HCT116 (cell line): ENCODE data around the gene CDC14B. TPM values are rescaled to one million over a fixed set of nuclear protein-coding genes. Genes with fewer than 3 reads are reported as not detected.
A peak's percentile ranks its signal among the peaks of the same experiment; 100 is the strongest.

Experiments
- ATAC-seq: fragments of 200-7000 bp; cut with Tn5 transposase; 2 replicates; pipeline ENCODE4 v1.9.1; 2020; ENCODE audit warnings: mild to moderate bottlenecking, moderate library complexity
- BruUV-seq: library from RNA; stranded (reverse); fragments of 400-500 nt; replicated peaks from 2 replicates; lab custom pipeline; 2021; lab: Mats Ljungman, UMichigan
- CTCF ChIA-PET: fragments of 300-600 bp; sonication (Branson Sonifier 250); formaldehyde crosslinking; loops from one replicate; lab custom pipeline; 2021; ENCODE audit warnings: antibody characterized with exemption; lab: Charles Lee
- POLR2A ChIA-PET: fragments of 300-600, 350-600 bp; sonication (Branson Sonifier 250); formaldehyde crosslinking; loops from one replicate; lab custom pipeline; 2021; ENCODE audit warnings: antibody characterized with exemption; lab: Charles Lee
- RAD21 ChIA-PET, 2 experiments: fragments of 300-600 bp; sonication (Branson Sonifier 250); formaldehyde crosslinking; loops; one replicate each; lab custom pipeline; 2023; ENCODE audit warnings: low total read pairs in 2 of 2; ENCODE audit not compliant: uncharacterized antibody in 2 of 2, unreplicated experiment in 2 of 2, low non-redundant PET in 1 of 2; lab: Charles Lee
- DNase-seq: peaks from one replicate; pipeline ENCODE4 v3.0.0-alpha.2; 2010; ENCODE audit warnings: low read depth, low spot score
- H2AFZ ChIP-seq: fragments of 200-600 bp; shearing (Covaris generic), sonication (generic); 2 replicates; pipeline ENCODE4 v1.6.1; 2017; ENCODE audit warnings: low read depth, mixed run types, mixed read lengths, antibody characterized with exemption, low read length; ENCODE audit not compliant: poor library complexity, severe bottlenecking
- H3K27ac ChIP-seq: 2 replicates; pipeline ENCODE4 v1.5.1; 2012; ENCODE audit warnings: low read depth, low read length
- H3K27me3 ChIP-seq: fragments of 200-600 bp; sonication (generic); 2 replicates; pipeline ENCODE4 v1.6.1; 2016; ENCODE audit warnings: mixed run types, low read length, mixed read lengths; ENCODE audit not compliant: insufficient read depth
- H3K36me3 ChIP-seq, 2 experiments: fragments of 200-500 bp in 1 of 2; fragments of 200-600 bp in 1 of 2; sonication (Bioruptor generic) in 1 of 2; sonication (generic) in 1 of 2; 2 replicates each; pipeline versions ENCODE4 v1.5.1 to v1.6.1; 2014 to 2016; ENCODE audit warnings: low read length in 2 of 2, inconsistent platforms in 1 of 2, mixed read lengths in 1 of 2, mixed run types in 1 of 2; ENCODE audit not compliant: insufficient read depth in 2 of 2, control insufficient read depth in 1 of 2
- H3K4me1 ChIP-seq, 2 experiments: fragments of 200-600 bp in 1 of 2; sonication (generic) in 1 of 2; 2 replicates each; pipeline versions ENCODE4 v1.5.1 to v1.6.1; 2012 to 2017; ENCODE audit warnings: low read length in 2 of 2, inconsistent platforms in 1 of 2, mild to moderate bottlenecking in 1 of 2, mixed read lengths in 1 of 2, mixed run types in 1 of 2, moderate library complexity in 1 of 2; ENCODE audit not compliant: insufficient read depth in 2 of 2, control insufficient read depth in 1 of 2
- H3K4me2 ChIP-seq: fragments of 200-600 bp; sonication (generic); 2 replicates; pipeline ENCODE4 v1.6.1; 2017; ENCODE audit warnings: mixed run types, low read length, mixed read lengths
- H3K4me3 ChIP-seq, 2 experiments: fragments of 200-600 bp in 1 of 2; sonication (generic) in 1 of 2; replicated peaks in 1 of 2; 2 replicates each; pipeline ENCODE4 v1.5.1; 2011 to 2016; ENCODE audit warnings: low read length in 2 of 2, control low read depth in 1 of 2, low read depth in 1 of 2, mild to moderate bottlenecking in 1 of 2, mixed read lengths in 1 of 2, mixed run types in 1 of 2
- H3K79me2 ChIP-seq: fragments of 200-600 bp; sonication (generic); 2 replicates; pipeline ENCODE4 v1.6.1; 2017; ENCODE audit warnings: mild to moderate bottlenecking, mixed run types, low read length, moderate library complexity, mixed read lengths; ENCODE audit not compliant: insufficient read depth
- H3K9ac ChIP-seq: fragments of 200-600 bp; sonication (generic); 2 replicates; pipeline ENCODE4 v1.6.1; 2016; ENCODE audit warnings: low read length, mixed read lengths
- H3K9me2 ChIP-seq: fragments of 200-600 bp; sonication (generic), shearing (Covaris generic); 2 replicates; pipeline ENCODE4 v1.6.1; 2017; ENCODE audit warnings: mixed run types, mild to moderate bottlenecking, moderate library complexity; ENCODE audit not compliant: insufficient read depth
- H3K9me3 ChIP-seq, 2 experiments: fragments of 200-500 bp in 1 of 2; fragments of 200-600 bp in 1 of 2; sonication (Bioruptor generic) in 1 of 2; sonication (generic) in 1 of 2; 2 replicates each; pipeline ENCODE4 v1.6.1; 2014 to 2017; ENCODE audit warnings: low read length in 2 of 2, mixed read lengths in 2 of 2, inconsistent platforms in 1 of 2, low read depth in 1 of 2, mild to moderate bottlenecking in 1 of 2, mixed run types in 1 of 2, moderate library complexity in 1 of 2; ENCODE audit not compliant: control insufficient read depth in 1 of 2, insufficient read depth in 1 of 2
- H4K20me1 ChIP-seq: fragments of 200-600 bp; sonication (generic), shearing (Covaris generic); 2 replicates; pipeline ENCODE4 v1.6.1; 2017; ENCODE audit warnings: mixed run types, mild to moderate bottlenecking, moderate library complexity; ENCODE audit not compliant: insufficient read depth
- CTCF ChIP-seq, 3 experiments: fragments of 200-600 bp in 1 of 3; sonication (generic) in 1 of 3; IDR thresholded peaks in 2 of 3; conservative IDR thresholded peaks in 1 of 3; 2 replicates each; pipeline ENCODE4 v1.5.1; 2012 to 2017; ENCODE audit warnings: low read depth in 2 of 3, low read length in 2 of 3, antibody characterized with exemption in 1 of 3, borderline replicate concordance in 1 of 3, control low read depth in 1 of 3, mild to moderate bottlenecking in 1 of 3, mixed read lengths in 1 of 3, mixed run types in 1 of 3, moderate library complexity in 1 of 3; ENCODE audit not compliant: insufficient read depth in 1 of 3
- ELF1 ChIP-seq: IDR thresholded peaks from 2 replicates; pipeline ENCODE4 v1.6.1; 2012; ENCODE audit warnings: low read depth, borderline replicate concordance
- EZH2phosphoT487 ChIP-seq: fragments of 200-600 bp; IDR thresholded peaks from 2 replicates; pipeline ENCODE4 v1.6.1; 2018; ENCODE audit warnings: antibody characterized with exemption, borderline replicate concordance
- FOSL1 ChIP-seq: IDR thresholded peaks from 2 replicates; pipeline ENCODE4 v1.6.1; 2012; ENCODE audit warnings: low read depth
- POLR2A ChIP-seq: IDR thresholded peaks from 2 replicates; pipeline ENCODE4 v1.7.0; 2011; ENCODE audit warnings: borderline replicate concordance; ENCODE audit not compliant: insufficient read depth, insufficient read length; ENCODE audit errors: extremely low read depth
- POLR2AphosphoS5 ChIP-seq: IDR thresholded peaks from 2 replicates; pipeline ENCODE4 v1.6.1; 2011; ENCODE audit warnings: mild to moderate bottlenecking, low read depth, low read length, moderate library complexity
- RAD21 ChIP-seq: IDR thresholded peaks from 2 replicates; pipeline ENCODE4 v1.6.1; 2012; ENCODE audit warnings: low read depth, mild to moderate bottlenecking
- SIN3A ChIP-seq: IDR thresholded peaks from 2 replicates; pipeline ENCODE4 v1.6.1; 2012; ENCODE audit warnings: low read depth
- TCF7L2 ChIP-seq: IDR thresholded peaks from 2 replicates; pipeline ENCODE4 v1.7.0; 2011; ENCODE audit warnings: borderline replicate concordance, inconsistent platforms; ENCODE audit not compliant: insufficient read depth, insufficient read length; ENCODE audit errors: extremely low read depth
- ZBTB33 ChIP-seq: IDR thresholded peaks from 2 replicates; pipeline ENCODE4 v1.6.1; 2011; ENCODE audit warnings: mild to moderate bottlenecking, low read length, moderate library complexity; ENCODE audit not compliant: insufficient replicate concordance; ENCODE audit errors: extremely low read depth
- ZFX ChIP-seq: fragments of 450-650 bp; IDR thresholded peaks from 2 replicates; pipeline ENCODE4 v1.6.1; 2017
- intact Hi-C: fragments of 100-400 bp; cut with micrococcal nuclease; formaldehyde crosslinking; loops from 2 replicates; pipeline ENCODE4 v1.10.0; 2022
- total RNA-seq: library from RNA; stranded (reverse); gene quantifications from one replicate; pipeline ENCODE4 v1.2.1, GENCODE V29; 2021; ENCODE audit not compliant: unreplicated experiment
- TF ChIP-seq, protein P1 (sequence below): IDR thresholded peaks from 2 replicates; pipeline ENCODE4 v1.6.1; 2012

CDC14B gene
- total RNA-seq, 1 experiment from 2014 or later, result 21.6 TPM

DNA sequence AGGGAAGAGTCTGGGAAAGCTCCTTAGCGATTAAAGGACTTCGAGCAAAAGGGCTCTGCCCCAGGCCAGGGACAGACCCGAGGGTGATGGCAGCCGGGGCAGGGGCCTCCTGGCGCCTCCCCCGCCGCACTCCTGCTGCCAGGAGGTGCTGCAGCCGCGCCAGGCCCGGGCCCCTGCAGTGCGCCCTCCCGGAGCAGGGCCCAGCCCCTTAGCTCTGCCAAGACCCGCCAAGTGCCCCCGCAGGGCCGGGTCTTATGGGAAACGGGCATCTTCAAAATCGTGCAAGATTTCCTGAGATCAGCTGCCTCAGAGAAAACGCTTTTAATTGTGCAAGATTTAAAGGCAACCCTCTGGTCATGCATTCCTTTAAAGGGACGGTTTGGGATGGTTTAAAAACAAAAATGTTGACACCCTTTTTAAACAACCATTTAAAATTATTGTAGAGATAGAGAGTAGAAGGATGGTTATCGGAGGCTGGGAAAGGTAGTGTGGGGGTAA, 52.4 kb downstream of the CDC14B start:
- BruUV-seq, result no TSS peak
- H2AFZ ChIP-seq, result no peak overlapping the region
- H3K9ac ChIP-seq, result peak overlapping the region; percentile 70
- peak overlapping the region; percentile 61; the same call in 1 of the 2 replicates for H3K27ac ChIP-seq
- H3K4me3 ChIP-seq, result peak overlapping the region; percentile 49 to 65
- H3K79me2 ChIP-seq, result peaks cover 7% of the 10 kb centered on the region; the same call in 1 of the 2 replicates
- ChIA-PET CTCF (interaction anchor here (1.0 kb wide), 2 partner anchors 10 to 55 kb away, joined by 3 read pairs; no protein-coding TSS in a partner anchor), POLR2A (no interaction called here), RAD21 (no interaction called here)
- H3K9me2 ChIP-seq, result no peaks in the 10 kb centered on the region
- H3K4me1 ChIP-seq, result peaks cover 21 to 27% of the 10 kb centered on the region in 2 experiments
- H3K27me3 ChIP-seq, result 0 out of 2 replicates have a peak, but pooled peaks cover 10% of the 10 kb centered on the region
- no peaks in the 10 kb centered on the region for H3K9me3 ChIP-seq
- intact Hi-C loops, result no loop called here
- peaks cover 14% of the 10 kb centered on the region; the same call in 1 of the 2 replicates for H4K20me1 ChIP-seq
- DNase-seq (no peak), ATAC-seq (peak; percentile 31)
- TF ChIP-seq POLR2AphosphoS5 (no peak), ZFX (peak; percentile 39), EZH2phosphoT487 (no peak), POLR2A (no peak), SIN3A (no peak), FOSL1 (no peak)
- TF ChIP-seq, protein P1, sequence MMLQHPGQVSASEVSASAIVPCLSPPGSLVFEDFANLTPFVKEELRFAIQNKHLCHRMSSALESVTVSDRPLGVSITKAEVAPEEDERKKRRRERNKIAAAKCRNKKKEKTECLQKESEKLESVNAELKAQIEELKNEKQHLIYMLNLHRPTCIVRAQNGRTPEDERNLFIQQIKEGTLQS, result no peak
- peak overlapping the region; percentile 96 for H3K4me2 ChIP-seq
- H3K36me3 ChIP-seq, result no peaks in the 10 kb centered on the region

- Histone ChIP-seq H3K27ac (peak overlapping the region; percentile 61; the same call in 1 of the 2 replicates), H4K20me1 (peaks cover 14% of the 10 kb centered on the region; the same call in 1 of the 2 replicates), H2AFZ (no peak overlapping the region), H3K4me1 (peaks cover 21 to 27% of the 10 kb centered on the region in 2 experiments), H3K9ac (peak overlapping the region; percentile 70), H3K4me3 (peak overlapping the region; percentile 49 to 65), H3K36me3 (no peaks in the 10 kb centered on the region), H3K9me3 (no peaks in the 10 kb centered on the region), H3K4me2 (peak overlapping the region; percentile 96), H3K27me3 (0 out of 2 replicates have a peak, but pooled peaks cover 10% of the 10 kb centered on the region), H3K9me2 (no peaks in the 10 kb centered on the region), H3K79me2 (0 out of 2 replicates have a peak, but pooled peaks cover under 1% of the 10 kb centered on the region)
- ChIA-PET CTCF (interaction anchor here (0.6 to 1.0 kb wide), 4 partner anchors 9 to 56 kb away, joined by 3 read pairs; no protein-coding TSS in a partner anchor), RAD21 (no interaction called here), POLR2A (no interaction called here)
- BruUV-seq, result no TSS peak
- intact Hi-C loops, result no loop called here
- peak; percentile 92 for ATAC-seq
- peak; percentile 88 for DNase-seq
- TF ChIP-seq CTCF (IDR thresholded peaks at IDR 0.05 in 2 of 3, conservative IDR thresholded peaks at IDR 0.05 in 1 of 3; ENCODE audit: borderline replicate concordance in 1 of 3, insufficient read depth in 1 of 3, low read depth in 2 of 3, low read length in 2 of 3) (peak; percentile 37 to 72 (median 62); a peak in 5 of 6 replicates), ZBTB33 (no peak), ELF1 (peak; percentile 89), RAD21 (peak; percentile 35; the same call in 1 of the 2 replicates), TCF7L2 (peak; percentile 86)
Measured at GRCh38 chr9:96566498-96567202, 53.0 kb downstream of the CDC14B start.
